Endothelial cell of umbilical vein (primary cell): ENCODE results near the gene MAG. TPM values are rescaled to one million over a fixed set of nuclear protein-coding genes. Genes with fewer than 3 reads are reported as not detected.

Experiments
- BruUV-seq: library from RNA; stranded (reverse); fragments of 400-500 nt; replicated peaks from 2 replicates; lab custom pipeline; 2021; lab: Mats Ljungman, UMichigan
- CTCF ChIA-PET: fragments of 300-600, 350-600 bp; sonication (Branson Sonifier 250); formaldehyde crosslinking; loops from one replicate; lab custom pipeline; 2021; ENCODE audit warnings: antibody characterized with exemption, inconsistent platforms; lab: Charles Lee
- POLR2A ChIA-PET: fragments of 300-600, 350-600 bp; sonication (Branson Sonifier 250); formaldehyde crosslinking; loops from one replicate; lab custom pipeline; 2021; ENCODE audit warnings: antibody characterized with exemption, inconsistent platforms; lab: Charles Lee
- DNase-seq: peaks from one replicate; pipeline ENCODE4 v3.0.0-alpha.2; 2011; ENCODE audit warnings: low read depth, low spot score
- FAIRE-seq: peaks from 2 replicates; lab custom pipeline; 2011; peaks lifted over from hg19 to GRCh38; lab: Jason Lieb, UNC
- H2AFZ ChIP-seq: 2 replicates; pipeline ENCODE4 v1.6.0; 2012; ENCODE audit warnings: low read depth, low read length, control low read depth, inconsistent platforms
- H3K27ac ChIP-seq: 2 replicates; pipeline ENCODE4 v1.5.1; 2011; ENCODE audit warnings: low read depth, mild to moderate bottlenecking, control low read depth, low read length, moderate library complexity; ENCODE audit not compliant: insufficient read depth
- H3K27me3 ChIP-seq, 2 experiments: 2 replicates each; pipeline versions ENCODE4 v1.6.0 to v1.6.1; 2011; ENCODE audit warnings: low read length in 2 of 2, mixed read lengths in 1 of 2; ENCODE audit not compliant: control insufficient read depth in 2 of 2, insufficient read depth in 2 of 2
- H3K36me3 ChIP-seq, 2 experiments: 2 replicates in 1 of 2; 3 replicates in 1 of 2; pipeline ENCODE4 v1.5.1; 2011; ENCODE audit warnings: low read length in 2 of 2, mild to moderate bottlenecking in 1 of 2, moderate library complexity in 1 of 2; ENCODE audit not compliant: control insufficient read depth in 2 of 2, insufficient read depth in 2 of 2; ENCODE audit errors: extremely low read depth in 1 of 2
- H3K4me1 ChIP-seq: 3 replicates; pipeline ENCODE4 v1.5.1; 2011; ENCODE audit warnings: mild to moderate bottlenecking, low read length; ENCODE audit not compliant: control insufficient read depth, insufficient read depth; ENCODE audit errors: extremely low read depth
- H3K4me2 ChIP-seq: 2 replicates; pipeline ENCODE4 v1.6.1; 2011; ENCODE audit warnings: low read length, control low read depth, mixed read lengths; ENCODE audit not compliant: insufficient read depth
- H3K4me3 ChIP-seq, 3 experiments: fragments of 200-600 bp in 1 of 3; sonication (generic), shearing (Covaris generic) in 1 of 3; replicated peaks in 1 of 3; 2 replicates each; pipeline ENCODE4 v1.5.1; 2011 to 2016; ENCODE audit warnings: control low read depth in 3 of 3, low read length in 3 of 3, mild to moderate bottlenecking in 2 of 3, inconsistent platforms in 1 of 3, low read depth in 1 of 3, moderate library complexity in 1 of 3; ENCODE audit not compliant: insufficient read depth in 1 of 3
- H3K79me2 ChIP-seq: 2 replicates; pipeline ENCODE4 v1.6.0; 2012; ENCODE audit warnings: low read length, inconsistent platforms; ENCODE audit not compliant: control insufficient read depth, insufficient read depth
- H3K9ac ChIP-seq: replicated peaks from 2 replicates; pipeline ENCODE3; 2011; ENCODE audit warnings: low read length, control low read depth; ENCODE audit not compliant: insufficient read depth; ENCODE audit errors: extremely low read depth
- H3K9me1 ChIP-seq: replicated peaks from 3 replicates; pipeline ENCODE4 v1.6.0; 2011; ENCODE audit warnings: mild to moderate bottlenecking, low read length; ENCODE audit not compliant: control insufficient read depth, insufficient read depth; ENCODE audit errors: extremely low read depth
- H3K9me3 ChIP-seq: replicated peaks from 2 replicates; pipeline ENCODE4 v1.5.1; 2012; ENCODE audit warnings: low read length, inconsistent platforms; ENCODE audit not compliant: control insufficient read depth, insufficient read depth
- H4K20me1 ChIP-seq: replicated peaks from 2 replicates; pipeline ENCODE3; 2011; ENCODE audit warnings: mild to moderate bottlenecking, low read length; ENCODE audit not compliant: control insufficient read depth, insufficient read depth; ENCODE audit errors: extremely low read depth
- CTCF ChIP-seq, 2 donors: IDR thresholded peaks; 1 replicate in 1 of 2; 2 replicates in 1 of 2; pipeline ENCODE4 v1.5.1; 2011; ENCODE audit warnings: low read length in 2 of 2, mild to moderate bottlenecking in 2 of 2, moderate library complexity in 2 of 2, control low read depth in 1 of 2, inconsistent platforms in 1 of 2, low read depth in 1 of 2; ENCODE audit not compliant: insufficient read depth in 1 of 2; ENCODE audit errors: extremely low read depth in 1 of 2
- JUN ChIP-seq: IDR thresholded peaks from 2 replicates; pipeline ENCODE4 v1.6.1; 2011; ENCODE audit warnings: borderline replicate concordance, low read depth; ENCODE audit not compliant: insufficient read length, insufficient read depth
- MAX ChIP-seq: IDR thresholded peaks from 2 replicates; pipeline ENCODE4 v1.6.1; 2011; ENCODE audit not compliant: insufficient read depth, insufficient read length
- POLR2A ChIP-seq: IDR thresholded peaks from 2 replicates; pipeline ENCODE4 v1.6.1; 2012; ENCODE audit warnings: low read depth, mild to moderate bottlenecking, control low read depth, low read length
- POLR2AphosphoS5 ChIP-seq: IDR thresholded peaks from 2 replicates; pipeline ENCODE4 v1.6.1; 2012; ENCODE audit warnings: low read depth, mild to moderate bottlenecking, control low read depth, low read length, moderate library complexity; ENCODE audit not compliant: insufficient read depth
- dilution Hi-C: fragments of 300-500 bp; cut with MboI; formaldehyde crosslinking; loops from one replicate; pipeline ENCODE4 v1.15.0; 2019; ENCODE audit warnings: low sequenced_read_pairs; ENCODE audit not compliant: extremely low pct_ligation_motif_present
- intact Hi-C: fragments of 100-400 bp; cut with micrococcal nuclease; formaldehyde crosslinking; loops from one replicate; pipeline ENCODE4 v1.10.0; 2022
- polyA plus RNA-seq, 4 experiments: library from polyadenylated mRNA; depleted of rRNA in 3 of 4; stranded (reverse) in 3 of 4; unstranded in 1 of 4; fragments of >200 nt; gene quantifications; 2 replicates each; pipeline versions ENCODE4 v1.2.1 to v1.2.3, GENCODE V29; 2011 to 2012; ENCODE audit warnings: missing spikeins in 1 of 4
- total RNA-seq: library from RNA; stranded (reverse); gene quantifications from 2 replicates; pipeline ENCODE4 v1.2.3, GENCODE V29; 2021

The MAG gene
- total and polyA plus RNA-seq, 2 donors (not counting 3 experiments of a cell fraction or from before 2014, with no cell fraction given) = not detected

- dilution Hi-C loops = no loop called here
- Histone ChIP-seq H3K4me1 (no peaks in the 10 kb centered on the region), H3K36me3 (no peaks in the 10 kb centered on the region), H3K79me2 (no peaks in the 10 kb centered on the region), H3K27ac (no peak overlapping the region), H3K4me3 (no peak overlapping the region), H3K9me1 (no peaks in the 10 kb centered on the region), H3K9me3 (no peaks in the 10 kb centered on the region), H4K20me1 (no peaks in the 10 kb centered on the region), H2AFZ (no peak overlapping the region), H3K27me3 (no peaks in the 10 kb centered on the region), H3K4me2 (no peak overlapping the region), H3K9ac (no peak overlapping the region)
- ChIA-PET CTCF (interaction anchor here (0.9 kb wide), 1 partner anchor 18 kb away, joined by 3 read pairs; no protein-coding TSS in a partner anchor), POLR2A (no interaction called here)
- BruUV-seq = no TSS peak
- no peak for DNase-seq
- intact Hi-C loops = no loop called here
- TF ChIP-seq MAX (no peak), POLR2AphosphoS5 (no peak), CTCF (IDR thresholded peaks at IDR 0.05; ENCODE audit: extremely low read depth in 1 of 2, insufficient read depth in 1 of 2, low read depth in 1 of 2, low read length in 2 of 2) (no peak), POLR2A (no peak)
- no peak for FAIRE-seq
Measured at GRCh38 chr19:35311901-35312665, 20.1 kb downstream of the MAG start.

- H3K27me3 ChIP-seq = no peaks in the 10 kb centered on the region
- no peaks in the 10 kb centered on the region for H4K20me1 ChIP-seq
- H3K9ac ChIP-seq = no peak overlapping the region
- BruUV-seq = no TSS peak
- H2AFZ ChIP-seq = no peak overlapping the region
- CTCF ChIA-PET = interaction anchor here (1.0 to 2.1 kb wide), 2 partner anchors 9 to 40 kb away, joined by 4 read pairs; no protein-coding TSS in a partner anchor
- H3K79me2 ChIP-seq = no peaks in the 10 kb centered on the region
- H3K27ac ChIP-seq = no peak overlapping the region
- no peaks in the 10 kb centered on the region for H3K9me1 ChIP-seq
- POLR2A ChIA-PET = no interaction called here
- no peak overlapping the region for H3K4me2 ChIP-seq
- dilution Hi-C loops (no loop called here), intact Hi-C loops (no loop called here)
- no peaks in the 10 kb centered on the region for H3K9me3 ChIP-seq
- TF ChIP-seq CTCF (IDR thresholded peaks at IDR 0.05; ENCODE audit: extremely low read depth in 1 of 2, insufficient read depth in 1 of 2, low read depth in 1 of 2, low read length in 2 of 2) = no peak
- no peak for TF ChIP-seq JUN
- no peak for FAIRE-seq
- H3K4me1 ChIP-seq = peaks cover 2% of the 10 kb centered on the region
- no peaks in the 10 kb centered on the region for H3K36me3 ChIP-seq
- H3K4me3 ChIP-seq = no peak overlapping the region
- DNase-seq = no peak
Measured at GRCh38 chr19:35313587-35313986, 21.6 kb downstream of the MAG start.
